GM18858 (cell line): ENCODE measurements around the gene KCNK18.

Experiments used
- ATAC-seq: cut with Tn5 transposase; IDR thresholded peaks from one replicate; pipeline ENCODE4 v1.9.1; 2021; ENCODE audit not compliant: unreplicated experiment

Gene KCNK18

GRCh38 chr10:117249493-117250093 is 52.3 kb downstream of the KCNK18 start:
- ATAC-seq, result no peak

GRCh38 chr10:117250411-117250810 is 53.1 kb downstream of the KCNK18 start:
- no peak for ATAC-seq

DNA sequence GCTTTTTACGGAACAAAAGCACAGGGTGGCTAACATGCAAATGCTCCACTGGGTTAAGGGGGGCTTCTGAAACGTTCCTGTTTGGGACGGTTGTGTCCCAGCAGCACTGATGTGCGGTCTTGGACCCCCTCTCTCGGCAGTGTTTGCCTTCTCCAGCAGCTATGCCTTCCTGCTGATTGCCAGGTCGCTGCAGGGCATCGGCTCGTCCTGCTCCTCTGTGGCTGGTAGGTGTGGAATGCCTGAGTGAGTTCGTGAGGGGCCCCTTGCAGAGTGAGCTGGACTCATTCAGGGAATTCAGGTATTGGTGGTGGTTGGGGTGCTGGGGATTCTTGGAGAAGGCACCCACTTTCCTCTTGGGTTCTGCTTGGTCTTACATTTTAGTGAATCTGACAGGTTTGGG is 56.6 kb downstream of the KCNK18 start:
- ATAC-seq, result no peak

GRCh38 chr10:117254338-117254737 is 57.0 kb downstream of the KCNK18 start:
- no peak for ATAC-seq

DNA sequence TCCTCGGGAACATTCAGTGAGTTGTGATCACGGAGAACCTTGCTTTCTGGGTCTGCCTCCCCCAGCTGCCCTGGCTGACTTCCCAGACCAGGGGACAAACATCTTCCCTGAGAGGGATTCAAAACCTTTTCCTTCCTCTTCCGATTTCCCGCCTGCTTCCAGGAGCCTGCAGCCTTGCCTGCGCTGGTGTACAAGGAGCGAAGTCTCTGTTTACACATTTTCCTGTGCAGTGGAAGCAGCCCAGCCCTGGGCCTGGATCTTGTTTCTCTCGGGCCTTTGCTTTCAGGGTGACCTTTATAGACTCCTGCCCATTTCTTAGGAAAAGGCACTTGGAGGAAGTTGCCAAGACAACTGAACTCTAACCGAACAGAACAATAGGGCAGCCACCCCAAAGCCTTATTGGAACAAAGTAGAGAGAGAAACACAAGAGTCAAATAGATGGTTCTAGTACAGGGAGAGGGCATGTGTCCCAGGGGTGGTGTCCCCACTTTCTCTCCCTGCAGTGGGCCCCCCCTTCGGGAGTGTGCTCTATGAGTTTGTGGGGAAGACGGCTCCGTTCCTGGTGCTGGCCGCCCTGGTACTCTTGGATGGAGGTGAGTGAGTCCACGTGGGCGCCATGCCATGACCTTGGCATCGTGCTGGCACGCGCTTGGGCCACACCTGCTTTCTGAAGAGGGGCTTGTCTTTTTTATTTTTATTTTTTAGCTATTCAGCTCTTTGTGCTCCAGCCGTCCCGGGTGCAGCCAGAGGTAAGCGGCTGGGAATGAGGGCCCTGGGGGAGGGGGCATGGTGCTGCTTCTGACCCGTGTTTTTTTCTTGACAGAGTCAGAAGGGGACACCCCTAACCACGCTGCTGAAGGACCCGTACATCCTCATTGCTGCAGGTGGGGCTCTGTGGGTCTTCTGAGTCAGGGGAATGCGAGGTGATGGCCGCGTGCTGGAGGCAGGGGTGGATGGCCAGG is 57.8 kb downstream of the KCNK18 start:
- no peak for ATAC-seq

GRCh38 chr10:117255835-117256460 is 58.7 kb downstream of the KCNK18 start:
- no peak for ATAC-seq

GRCh38 chr10:117256910-117257309 is 59.6 kb downstream of the KCNK18 start:
- no peak for ATAC-seq

- ATAC-seq, result no peak
Observed at GRCh38 chr10:117257721-117258120, 60.4 kb downstream of the KCNK18 start.

GRCh38 chr10:117259279-117259678 is 62.0 kb downstream of the KCNK18 start:
- no peak for ATAC-seq
